H9 (cell line): Measurements from ENCODE around the gene MCM3. TPM values are rescaled to one million over a fixed set of nuclear protein-coding genes. Genes with fewer than 3 reads are reported as not detected.

Experiments used
- DNase-seq: peaks from one replicate; pipeline ENCODE4 v3.0.0-alpha.2; 2017
- H2AFZ ChIP-seq: one replicate; pipeline ENCODE4 v1.6.1; 2013; ENCODE audit warnings: mild to moderate bottlenecking, low read length, control low read depth, moderate library complexity
- H2AK5ac ChIP-seq: 2 replicates; pipeline ENCODE4 v1.6.1; 2013; ENCODE audit warnings: low read length, control low read depth, mixed read lengths; ENCODE audit not compliant: insufficient read length
- H2BK120ac ChIP-seq: one replicate; pipeline ENCODE4 v1.6.1; 2013; ENCODE audit warnings: low read depth, mild to moderate bottlenecking, low read length, control low read depth, inconsistent platforms; ENCODE audit not compliant: poor library complexity, severe bottlenecking
- H2BK12ac ChIP-seq: 2 replicates; pipeline ENCODE4 v1.6.1; 2013; ENCODE audit warnings: low read length, control low read depth, mixed read lengths, low read depth; ENCODE audit not compliant: insufficient read length
- H2BK15ac ChIP-seq: 2 replicates; pipeline ENCODE4 v1.6.1; 2013; ENCODE audit warnings: low read depth, low read length, control low read depth
- H2BK20ac ChIP-seq: one replicate; pipeline ENCODE4 v1.6.1; 2013; ENCODE audit warnings: low read depth, mild to moderate bottlenecking, low read length, control low read depth, inconsistent platforms; ENCODE audit not compliant: poor library complexity, severe bottlenecking
- H2BK5ac ChIP-seq: 2 replicates; pipeline ENCODE4 v1.6.1; 2013; ENCODE audit warnings: low read length, control low read depth, mixed read lengths; ENCODE audit not compliant: insufficient read length
- H3K14ac ChIP-seq: 2 replicates; pipeline ENCODE4 v1.6.1; 2013; ENCODE audit warnings: low read length, control low read depth; ENCODE audit not compliant: insufficient read depth
- H3K18ac ChIP-seq: 2 replicates; pipeline ENCODE4 v1.6.1; 2013; ENCODE audit warnings: low read depth, mild to moderate bottlenecking, mixed read lengths, low read length, control low read depth; ENCODE audit not compliant: insufficient read length
- H3K23ac ChIP-seq: 2 replicates; pipeline ENCODE4 v1.6.1; 2013; ENCODE audit warnings: low read length, control low read depth, mixed read lengths, low read depth; ENCODE audit not compliant: insufficient read length
- H3K23me2 ChIP-seq: 2 replicates; pipeline ENCODE4 v1.6.1; 2013; ENCODE audit warnings: low read depth, mild to moderate bottlenecking, mixed read lengths, low read length, control low read depth; ENCODE audit not compliant: insufficient read length, poor library complexity, severe bottlenecking
- H3K27ac ChIP-seq: 2 replicates; pipeline ENCODE4 v1.5.1; 2013; ENCODE audit warnings: low read length, control low read depth, mixed read lengths, low read depth; ENCODE audit not compliant: insufficient read length
- H3K27me3 ChIP-seq: 2 replicates; pipeline ENCODE4 v1.6.1; 2013; ENCODE audit warnings: low read length, control low read depth, inconsistent platforms; ENCODE audit not compliant: insufficient read depth
- H3K4ac ChIP-seq: 2 replicates; pipeline ENCODE4 v1.6.1; 2013; ENCODE audit warnings: low read depth, mild to moderate bottlenecking, control low read depth, inconsistent platforms, low read length, moderate library complexity
- H3K4me1 ChIP-seq: 2 replicates; pipeline ENCODE4 v1.6.1; 2013; ENCODE audit warnings: low read length, control low read depth, inconsistent platforms; ENCODE audit not compliant: insufficient read depth
- H3K4me2 ChIP-seq: 2 replicates; pipeline ENCODE4 v1.6.1; 2013; ENCODE audit warnings: low read length, control low read depth, mixed read lengths; ENCODE audit not compliant: insufficient read length, insufficient read depth
- H3K56ac ChIP-seq: 2 replicates; pipeline ENCODE4 v1.6.1; 2013; ENCODE audit warnings: low read depth, mild to moderate bottlenecking, mixed read lengths, low read length, control low read depth; ENCODE audit not compliant: insufficient read length
- H3K79me1 ChIP-seq: 2 replicates; pipeline ENCODE4 v1.6.1; 2013; ENCODE audit warnings: low read depth, mild to moderate bottlenecking, moderate library complexity, low read length, control low read depth, inconsistent platforms; ENCODE audit not compliant: insufficient read depth, poor library complexity, severe bottlenecking
- H3K79me2 ChIP-seq: 2 replicates; pipeline ENCODE4 v1.6.1; 2013; ENCODE audit warnings: low read length, control low read depth, inconsistent platforms; ENCODE audit not compliant: insufficient read depth
- H3K9ac ChIP-seq: 2 replicates; pipeline ENCODE4 v1.6.1; 2013; ENCODE audit warnings: low read length, control low read depth, mixed read lengths; ENCODE audit not compliant: insufficient read length; ENCODE audit errors: extremely low read depth
- H3K9me3 ChIP-seq: one replicate; pipeline ENCODE4 v1.6.1; 2013; ENCODE audit warnings: low read depth, low read length, inconsistent platforms; ENCODE audit not compliant: control insufficient read depth
- H3T11ph ChIP-seq: one replicate; pipeline ENCODE4 v1.6.1; 2013; ENCODE audit warnings: mild to moderate bottlenecking, low read length, control low read depth, inconsistent platforms
- H4K20me1 ChIP-seq: one replicate; pipeline ENCODE4 v1.6.1; 2013; ENCODE audit not compliant: control insufficient read depth, insufficient read length, insufficient read depth
- H4K5ac ChIP-seq: 2 replicates; pipeline ENCODE4 v1.6.1; 2013; ENCODE audit warnings: low read depth, mild to moderate bottlenecking, mixed read lengths, low read length, control low read depth; ENCODE audit not compliant: insufficient read length
- H4K8ac ChIP-seq: replicated peaks from 2 replicates; pipeline ENCODE4 v1.6.1; 2013; ENCODE audit warnings: low read length, control low read depth, mixed read lengths, low read depth; ENCODE audit not compliant: insufficient read length
- H4K91ac ChIP-seq: 2 replicates; pipeline ENCODE4 v1.6.1; 2013; ENCODE audit warnings: low read depth, mild to moderate bottlenecking, moderate library complexity, mixed read lengths, low read length, control low read depth; ENCODE audit not compliant: insufficient read length
- H3K27ac Mint-ChIP-seq, 3 experiments: 2 replicates in 2 of 3; 3 replicates in 1 of 3; pipeline ENCODE4 v1.8.0; 2020 to 2021; ENCODE audit warnings: mixed read lengths in 3 of 3, mild to moderate bottlenecking in 1 of 3, moderate library complexity in 1 of 3
- H3K27me3 Mint-ChIP-seq: 2 replicates; pipeline ENCODE4 v1.8.0; 2021; ENCODE audit warnings: low read depth, mild to moderate bottlenecking, moderate library complexity, mixed read lengths
- H3K36me3 Mint-ChIP-seq, 3 experiments: 2 replicates in 2 of 3; 3 replicates in 1 of 3; pipeline ENCODE4 v1.8.0; 2020 to 2021; ENCODE audit warnings: low read depth in 3 of 3, mixed read lengths in 3 of 3; ENCODE audit not compliant: insufficient read depth in 1 of 3
- H3K4me1 Mint-ChIP-seq, 2 experiments: 2 replicates each; pipeline ENCODE4 v1.8.0; 2020; ENCODE audit warnings: mixed read lengths in 2 of 2
- H3K4me3 Mint-ChIP-seq, 2 experiments: 2 replicates in 1 of 2; 3 replicates in 1 of 2; pipeline ENCODE4 v1.8.0; 2020 to 2021; ENCODE audit warnings: mild to moderate bottlenecking in 2 of 2, mixed read lengths in 2 of 2, moderate library complexity in 1 of 2
- H3K9me3 Mint-ChIP-seq, 2 experiments: 2 replicates in 1 of 2; 3 replicates in 1 of 2; pipeline ENCODE4 v1.8.0; 2020; ENCODE audit warnings: mild to moderate bottlenecking in 2 of 2, mixed read lengths in 2 of 2, moderate library complexity in 1 of 2
- CTCF ChIP-seq: fragments of 200-600 bp; sonication (generic); conservative IDR thresholded peaks from 3 replicates; pipeline ENCODE4 v1.8.0; 2021; ENCODE audit warnings: antibody characterized with exemption, mild to moderate bottlenecking
- WGBS: extraction: QIAGEN DNeasy Blood & Tissue Kit; methylation state at CpG from one replicate; pipeline ENCODE4 v1.1.7; 2013; ENCODE audit warnings: missing lambda C conversion rate, low lambda C conversion rate, mixed read lengths; ENCODE audit not compliant: insufficient read length; ENCODE audit errors: extremely low coverage; 5-methylcytosine and 5-hydroxymethylcytosine counted together
- total RNA-seq: library from RNA; stranded (reverse); gene quantifications from 2 replicates; pipeline ENCODE4 v1.2.1, GENCODE V29; 2021

MCM3 gene
- total RNA-seq, 1 experiment from 2014 or later, result 252 TPM

- no peak for TF ChIP-seq CTCF
- no peak overlapping the region for H3K27ac ChIP-seq
- no peak overlapping the region for H3K14ac ChIP-seq
- WGBS, result no CpG with 5 or more reads among the region's 4 CpGs
- H4K91ac ChIP-seq, result no peak overlapping the region
- no peaks in the 10 kb centered on the region for H4K20me1 ChIP-seq
- H3K36me3 Mint-ChIP-seq, result no peaks in the 10 kb centered on the region
- H2BK20ac ChIP-seq, result no peak overlapping the region
- H3K4me1 Mint-ChIP-seq, result peaks cover 0 to 19% of the 10 kb centered on the region in 2 experiments; a peak in 2 of 4 replicates
- H3K23me2 ChIP-seq, result no peaks in the 10 kb centered on the region
- no peak overlapping the region for H3K4ac ChIP-seq
- H3K27ac Mint-ChIP-seq, result no peak overlapping the region; a peak in 1 of 7 replicates
- no peaks in the 10 kb centered on the region for H3K27me3 Mint-ChIP-seq
- no peak overlapping the region for H2BK12ac ChIP-seq
- H3K56ac ChIP-seq, result no peak overlapping the region
- H2AK5ac ChIP-seq, result no peak overlapping the region
- H3K4me1 ChIP-seq, result no peaks in the 10 kb centered on the region
- H3K4me2 ChIP-seq, result no peak overlapping the region
- H2BK120ac ChIP-seq, result no peak overlapping the region
- no peaks in the 10 kb centered on the region for H3K79me2 ChIP-seq
- DNase-seq, result no peak
- H3T11ph ChIP-seq, result no peak overlapping the region
- no peaks in the 10 kb centered on the region for H3K27me3 ChIP-seq
- no peak overlapping the region for H2BK5ac ChIP-seq
- no peak overlapping the region for H4K5ac ChIP-seq
- H3K9me3 Mint-ChIP-seq, result no peaks in the 10 kb centered on the region
- no peaks in the 10 kb centered on the region for H3K79me1 ChIP-seq
- H3K4me3 Mint-ChIP-seq, result no peak overlapping the region
- no peak overlapping the region for H4K8ac ChIP-seq
- H3K9me3 ChIP-seq, result no peaks in the 10 kb centered on the region
- H3K23ac ChIP-seq, result no peak overlapping the region
- H2AFZ ChIP-seq, result no peak overlapping the region
- no peak overlapping the region for H3K18ac ChIP-seq
- no peak overlapping the region for H3K9ac ChIP-seq
- H2BK15ac ChIP-seq, result no peak overlapping the region
Measured at GRCh38 chr6:52233005-52233404, 51.5 kb downstream of the MCM3 start.
